Hematopoietic multipotent progenitor cell treated with erythropoietin and hydrocortisone succinate and interleukin-3 and kit ligand, for 4 days (in vitro differentiated cells): ENCODE measurements around the gene RABGGTB.
"Not testable (repeated sequence)": the region's sequence is repeated elsewhere in the genome, so short reads cannot be mapped to it uniquely, and the experiment has no call there.

ENCODE experiments used
- DNase-seq: peaks from one replicate; pipeline ENCODE4 v3.0.0-alpha.2; 2015

RABGGTB gene

DNA sequence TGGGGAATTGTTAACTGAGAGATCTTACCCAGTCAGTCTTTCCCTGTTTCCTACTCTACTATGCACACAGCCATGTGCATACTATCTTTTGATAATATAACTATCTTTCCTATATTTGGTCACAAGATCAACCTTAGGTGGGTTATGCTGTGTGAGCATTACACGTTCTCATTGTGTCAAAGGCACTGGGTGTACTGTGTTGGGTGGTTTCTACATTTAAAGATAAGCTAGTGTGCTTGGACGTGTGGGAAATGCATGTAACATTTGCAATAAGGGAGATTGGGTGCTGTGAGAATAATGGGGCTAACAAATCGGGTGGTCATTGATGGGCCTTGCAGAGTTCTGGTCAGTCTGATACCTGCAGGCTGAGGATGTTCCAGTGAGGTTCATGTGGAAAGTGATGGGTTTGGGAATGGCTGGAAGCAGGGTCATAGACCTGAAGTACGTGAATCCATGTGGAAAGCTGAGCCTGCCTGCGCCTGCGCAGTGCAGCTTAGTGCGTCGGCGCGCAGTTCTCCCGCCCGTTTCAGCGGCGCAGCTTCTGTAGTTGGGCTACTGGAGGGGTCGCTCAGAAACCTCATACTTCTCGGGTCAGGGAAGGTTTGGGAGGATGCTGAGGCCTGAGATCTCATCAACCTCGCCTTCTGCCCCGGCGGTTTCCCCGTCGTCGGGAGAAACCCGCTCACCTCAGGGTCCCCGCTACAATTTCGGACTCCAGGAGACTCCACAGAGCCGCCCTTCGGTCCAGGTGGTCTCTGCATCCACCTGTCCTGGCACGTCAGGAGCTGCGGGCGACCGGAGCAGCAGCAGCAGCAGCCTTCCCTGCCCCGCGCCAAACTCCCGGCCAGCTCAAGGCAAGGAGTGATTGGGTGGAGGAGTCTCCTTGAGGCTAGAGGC is 10.6 kb downstream of the RABGGTB start, which contains the start of gene MSH4:
Gene MSH4 (plus strand): TSS at position 507 of the 897 bp plus-strand sequence. CDS start 104 bp downstream, at position 611.
- DNase-seq, result peak; percentile 59

GRCh38 chr1:75797273-75797588 is 11.2 kb downstream of the RABGGTB start:
- peak; percentile 50 for DNase-seq

- DNase-seq, result no peak
These were observed 11.7 kb downstream of the RABGGTB start for GRCh38 chr1:75797606-75798216.

- DNase-seq, result not testable (repeated sequence)
These were observed 15.4 kb downstream of the RABGGTB start for GRCh38 chr1:75801480-75801879.

GRCh38 chr1:75808921-75809320 is 22.9 kb downstream of the RABGGTB start:
- DNase-seq, result no peak

DNA sequence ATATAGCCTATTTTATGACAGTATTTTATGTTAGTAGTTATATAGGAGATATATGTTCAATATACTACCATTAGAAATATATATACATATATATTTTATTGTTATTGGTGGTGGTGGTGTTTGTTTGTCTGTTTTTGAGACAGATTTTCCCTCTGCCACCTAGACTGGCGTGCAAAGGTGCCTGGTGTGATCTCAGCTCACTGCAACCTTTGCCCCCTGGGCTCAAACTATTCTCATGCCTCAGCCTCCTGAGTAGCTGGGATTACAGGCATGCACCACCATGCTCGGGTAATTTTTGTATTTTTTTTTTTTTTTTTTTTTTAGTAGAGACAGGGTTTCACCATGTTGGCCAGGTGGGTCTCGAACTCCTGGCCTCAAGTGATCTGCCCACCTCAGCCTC is 24.1 kb downstream of the RABGGTB start:
- not testable (repeated sequence) for DNase-seq

DNA sequence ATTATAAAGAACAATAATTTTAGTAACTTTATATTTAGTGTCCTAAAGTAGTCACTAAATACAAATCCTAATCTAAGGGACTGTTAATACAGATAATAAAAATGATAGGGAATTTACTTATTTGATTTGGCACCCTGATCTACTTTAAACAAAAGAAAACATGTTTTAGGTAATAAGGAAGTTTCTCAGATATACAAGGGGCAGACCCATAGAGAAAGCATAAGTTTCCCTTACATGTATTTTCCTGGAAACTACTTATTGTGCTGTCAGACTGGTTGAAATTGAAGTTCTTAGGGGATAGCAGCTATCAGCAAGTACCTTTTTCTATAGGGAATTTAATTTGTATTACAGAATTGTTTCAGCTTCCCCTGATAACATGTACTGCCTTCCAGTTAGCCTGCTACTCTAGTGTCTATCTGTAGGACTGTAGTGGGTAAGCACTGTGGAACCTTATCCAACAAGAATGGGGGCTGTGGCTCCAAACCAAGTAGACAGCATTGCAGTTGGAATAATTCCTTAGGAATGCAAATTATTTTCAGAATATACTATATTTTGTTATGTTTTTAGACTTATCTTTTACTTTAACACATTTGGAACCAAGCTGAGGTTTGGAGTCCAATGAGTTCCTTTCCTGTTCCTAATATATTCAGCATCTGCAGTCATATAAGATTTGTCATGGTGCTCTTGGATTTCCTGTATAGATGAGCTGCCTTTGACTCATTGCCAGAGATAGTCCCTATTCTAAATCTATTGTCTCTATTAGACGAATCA is 25.3 kb downstream of the RABGGTB start:
- no peak for DNase-seq

DNA sequence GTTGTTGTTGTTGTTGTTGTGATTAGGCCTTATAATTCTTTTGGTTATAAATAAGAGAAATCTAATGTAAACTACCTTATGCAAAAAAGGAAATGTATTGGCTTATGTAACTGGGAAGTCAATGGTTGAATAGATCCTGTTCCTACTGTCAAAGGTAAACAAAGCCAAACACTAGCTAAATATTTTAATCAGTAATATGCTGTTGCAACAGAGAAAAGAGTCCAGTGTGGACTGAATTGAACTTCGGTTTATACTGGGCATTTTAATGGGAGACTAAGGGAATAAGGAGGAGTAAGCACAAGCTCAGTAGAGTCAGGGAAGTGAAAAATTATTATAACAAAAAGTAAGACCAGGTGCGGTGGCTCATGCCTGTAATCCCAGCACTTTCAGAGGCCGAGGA is 26.0 kb downstream of the RABGGTB start:
- DNase-seq, result no peak

- DNase-seq, result not testable (repeated sequence)
These were observed 37.5 kb downstream of the RABGGTB start for GRCh38 chr1:75823596-75823995.

- DNase-seq, result peak; percentile 41
These were observed 50.6 kb downstream of the RABGGTB start for GRCh38 chr1:75836528-75837100.

DNA sequence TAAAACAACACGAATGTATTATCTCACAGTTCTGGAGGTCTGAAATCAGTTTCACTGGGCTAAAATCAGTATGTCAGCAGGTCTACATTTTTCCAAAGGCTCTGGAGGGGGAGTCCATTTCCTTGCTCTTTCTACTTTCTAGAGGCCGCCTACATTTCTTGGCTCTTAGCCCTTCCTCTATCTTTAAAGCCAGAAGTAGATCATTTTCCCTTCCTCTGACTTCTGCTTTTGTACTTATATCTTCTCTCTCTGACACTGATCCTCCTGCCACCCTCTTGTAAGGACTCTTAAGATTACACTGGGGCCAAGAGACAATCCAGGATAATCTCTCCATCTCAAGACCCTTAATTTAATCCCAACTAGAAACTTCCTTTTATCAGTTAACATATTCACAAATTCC is 52.0 kb downstream of the RABGGTB start:
- peak; percentile 63 for DNase-seq

DNA sequence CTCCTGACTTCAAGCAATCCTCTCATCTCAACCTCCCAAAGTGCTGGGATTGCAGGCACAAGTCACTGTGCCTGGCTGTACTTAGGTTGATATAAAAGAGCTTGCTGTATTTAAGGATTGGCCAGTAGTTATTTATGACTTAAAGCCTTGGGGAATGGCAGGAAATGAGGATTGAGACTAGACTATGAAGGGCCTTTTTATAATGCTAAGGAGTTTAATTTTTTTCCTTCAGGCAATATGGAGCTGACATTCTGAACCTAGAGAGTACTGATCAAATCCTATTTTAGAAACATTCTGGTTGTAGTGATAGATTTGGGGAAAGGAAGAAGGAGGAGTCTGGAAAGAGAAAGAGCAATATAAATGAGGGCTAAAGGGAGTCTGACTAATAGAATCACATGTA is 55.4 kb downstream of the RABGGTB start:
- DNase-seq, result no peak
